Suprapubic skin (tissue), 4 donors: ENCODE measurements around the gene SSTR1.

ENCODE experiments used
- POLR2A ChIP-seq, 2 donors: fragments of 450-650 bp; IDR thresholded peaks; one replicate each; pipeline ENCODE4 v1.6.1; 2017; ENCODE audit warnings: antibody characterized with exemption in 2 of 2, mild to moderate bottlenecking in 2 of 2, moderate library complexity in 2 of 2
- POLR2AphosphoS5 ChIP-seq, 3 donors: sonication (generic); formaldehyde crosslinking; IDR thresholded peaks; one replicate each; pipeline ENCODE4 v1.6.1; 2017; ENCODE audit warnings: antibody characterized with exemption in 3 of 3
- TF ChIP-seq, protein P1 (sequence below), 2 donors: fragments of 200-600 bp in 1 of 2; fragments of 450-650 bp in 1 of 2; sonication (generic) in 1 of 2; IDR thresholded peaks; one replicate each; pipeline ENCODE4 v1.5.1; 2016 to 2019; ENCODE audit warnings: antibody characterized with exemption in 2 of 2, mild to moderate bottlenecking in 1 of 2, moderate library complexity in 1 of 2

- TF ChIP-seq POLR2A (IDR thresholded peaks at IDR 0.05) (no peak), POLR2AphosphoS5 (IDR thresholded peaks at IDR 0.05) (no peak)
- TF ChIP-seq, protein P1, sequence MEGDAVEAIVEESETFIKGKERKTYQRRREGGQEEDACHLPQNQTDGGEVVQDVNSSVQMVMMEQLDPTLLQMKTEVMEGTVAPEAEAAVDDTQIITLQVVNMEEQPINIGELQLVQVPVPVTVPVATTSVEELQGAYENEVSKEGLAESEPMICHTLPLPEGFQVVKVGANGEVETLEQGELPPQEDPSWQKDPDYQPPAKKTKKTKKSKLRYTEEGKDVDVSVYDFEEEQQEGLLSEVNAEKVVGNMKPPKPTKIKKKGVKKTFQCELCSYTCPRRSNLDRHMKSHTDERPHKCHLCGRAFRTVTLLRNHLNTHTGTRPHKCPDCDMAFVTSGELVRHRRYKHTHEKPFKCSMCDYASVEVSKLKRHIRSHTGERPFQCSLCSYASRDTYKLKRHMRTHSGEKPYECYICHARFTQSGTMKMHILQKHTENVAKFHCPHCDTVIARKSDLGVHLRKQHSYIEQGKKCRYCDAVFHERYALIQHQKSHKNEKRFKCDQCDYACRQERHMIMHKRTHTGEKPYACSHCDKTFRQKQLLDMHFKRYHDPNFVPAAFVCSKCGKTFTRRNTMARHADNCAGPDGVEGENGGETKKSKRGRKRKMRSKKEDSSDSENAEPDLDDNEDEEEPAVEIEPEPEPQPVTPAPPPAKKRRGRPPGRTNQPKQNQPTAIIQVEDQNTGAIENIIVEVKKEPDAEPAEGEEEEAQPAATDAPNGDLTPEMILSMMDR (IDR thresholded peaks at IDR 0.05) = no peak
Measured at GRCh38 chr14:38212111-38212510, 4.4 kb downstream of the SSTR1 start.
